ENCODE data around the gene MYO5C.

- no peak for TF ChIP-seq POLR2A (IDR thresholded peaks at IDR 0.05)
- peak in 4 of 6 experiments; percentile 40 to 59 (median 51) for TF ChIP-seq CTCF (IDR thresholded peaks at IDR 0.05)
Observed at GRCh38 chr15:52331490-52332240, 36.1 kb upstream of the MYO5C start.

All from adrenal gland (tissue), 5 donors.